H7 (cell line): ENCODE results near the gene VSIR. TPM values are rescaled to one million over a fixed set of nuclear protein-coding genes. Genes with fewer than 3 reads are reported as not detected.

Source experiments
- DNase-seq: peaks from one replicate; pipeline ENCODE4 v3.0.0; 2012
- H3K27me3 ChIP-seq: 2 replicates; pipeline ENCODE4 v1.6.0; 2011; ENCODE audit warnings: mild to moderate bottlenecking, low read length; ENCODE audit not compliant: control insufficient read depth, insufficient read depth
- H3K36me3 ChIP-seq: replicated peaks from 2 replicates; pipeline ENCODE4 v1.5.1; 2011; ENCODE audit warnings: low read length; ENCODE audit not compliant: control insufficient read depth, insufficient read depth
- H3K4me3 ChIP-seq: 2 replicates; pipeline ENCODE4 v1.5.1; 2011; ENCODE audit warnings: low read depth, mild to moderate bottlenecking, control low read depth, low read length, moderate library complexity; ENCODE audit not compliant: insufficient read depth
- total RNA-seq: library from RNA; depleted of rRNA; stranded (reverse); fragments of >200 nt; shearing (Covaris generic); gene quantifications from 2 replicates; pipeline ENCODE4 v1.2.3, GENCODE V29; 2014

The VSIR gene
- total RNA-seq, 1 experiment from 2014 or later, result 0.31 TPM

DNA sequence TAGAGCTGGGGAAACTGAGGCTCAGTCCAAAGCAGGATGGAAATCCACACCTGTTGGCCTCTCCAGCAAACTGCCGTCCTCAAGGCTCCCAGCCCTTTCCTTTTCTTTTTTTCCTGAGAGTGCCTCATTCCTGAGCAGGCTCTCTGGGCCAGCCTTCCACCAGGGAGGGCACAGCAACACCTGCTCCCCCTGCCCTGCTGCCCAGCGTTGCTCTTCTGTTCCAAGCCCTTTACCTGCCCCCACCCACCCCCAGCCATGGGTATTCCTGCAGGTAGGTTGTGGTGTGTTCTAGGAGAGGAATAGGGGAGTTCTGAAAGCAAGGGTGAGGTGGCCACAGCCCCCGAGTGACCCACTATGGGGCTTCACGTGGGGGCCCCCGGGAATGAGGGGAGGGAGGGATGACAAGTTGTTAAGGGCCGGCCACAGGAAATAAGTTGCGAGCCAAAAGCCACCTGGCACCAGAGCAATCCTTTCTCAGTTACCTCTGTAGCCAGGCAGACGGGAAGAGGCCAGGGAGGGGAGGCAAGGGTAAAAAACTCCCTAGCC lies 19.3 kb downstream of the VSIR start:
- no peaks in the 10 kb centered on the region for H3K36me3 ChIP-seq
- no peak overlapping the region for H3K4me3 ChIP-seq
- no peaks in the 10 kb centered on the region for H3K27me3 ChIP-seq
- no peak for DNase-seq

DNA sequence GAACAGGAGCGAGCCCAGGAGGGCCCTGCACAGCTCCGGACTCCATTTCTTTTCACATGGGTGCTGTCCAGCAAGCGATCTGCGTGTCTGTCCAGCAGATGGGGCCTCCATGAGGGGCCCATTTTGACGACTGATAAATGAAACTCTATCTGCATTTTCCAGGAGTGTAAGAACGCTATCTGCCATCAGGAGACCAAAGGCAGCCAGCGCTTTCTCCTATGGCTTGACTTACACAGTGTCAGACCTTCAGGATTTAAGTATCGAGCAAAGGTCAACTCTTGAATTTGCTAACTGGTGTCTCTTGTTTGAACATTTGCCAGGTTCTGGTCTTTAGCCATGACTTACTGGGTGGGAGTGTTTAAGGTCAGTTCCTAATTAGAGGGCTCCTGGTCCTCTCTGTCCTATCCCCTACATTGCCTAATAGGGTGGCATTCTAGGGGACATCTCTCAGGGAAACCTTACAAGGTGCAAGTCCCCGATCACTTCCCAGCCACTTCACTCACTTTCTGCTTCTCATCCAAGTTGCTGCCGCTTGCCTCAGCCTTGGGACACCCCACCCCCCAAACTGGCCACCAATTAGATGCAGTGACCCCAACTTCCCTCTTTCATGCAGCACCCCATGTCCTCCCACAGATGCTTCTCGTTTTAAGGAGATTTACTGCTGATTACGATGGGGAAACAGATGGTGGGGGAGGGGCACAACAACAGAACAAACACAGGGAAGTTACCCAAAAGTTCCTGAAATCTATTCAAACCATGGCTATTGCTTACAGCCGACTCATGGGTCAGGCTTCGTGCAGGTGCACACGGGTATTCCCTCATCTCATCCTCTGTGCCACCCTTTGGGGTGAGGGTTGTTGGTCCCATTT lies 20.0 kb downstream of the VSIR start:
- no peak for DNase-seq
- no peaks in the 10 kb centered on the region for H3K27me3 ChIP-seq
- H3K4me3 ChIP-seq, result no peak overlapping the region
- no peaks in the 10 kb centered on the region for H3K36me3 ChIP-seq

DNA sequence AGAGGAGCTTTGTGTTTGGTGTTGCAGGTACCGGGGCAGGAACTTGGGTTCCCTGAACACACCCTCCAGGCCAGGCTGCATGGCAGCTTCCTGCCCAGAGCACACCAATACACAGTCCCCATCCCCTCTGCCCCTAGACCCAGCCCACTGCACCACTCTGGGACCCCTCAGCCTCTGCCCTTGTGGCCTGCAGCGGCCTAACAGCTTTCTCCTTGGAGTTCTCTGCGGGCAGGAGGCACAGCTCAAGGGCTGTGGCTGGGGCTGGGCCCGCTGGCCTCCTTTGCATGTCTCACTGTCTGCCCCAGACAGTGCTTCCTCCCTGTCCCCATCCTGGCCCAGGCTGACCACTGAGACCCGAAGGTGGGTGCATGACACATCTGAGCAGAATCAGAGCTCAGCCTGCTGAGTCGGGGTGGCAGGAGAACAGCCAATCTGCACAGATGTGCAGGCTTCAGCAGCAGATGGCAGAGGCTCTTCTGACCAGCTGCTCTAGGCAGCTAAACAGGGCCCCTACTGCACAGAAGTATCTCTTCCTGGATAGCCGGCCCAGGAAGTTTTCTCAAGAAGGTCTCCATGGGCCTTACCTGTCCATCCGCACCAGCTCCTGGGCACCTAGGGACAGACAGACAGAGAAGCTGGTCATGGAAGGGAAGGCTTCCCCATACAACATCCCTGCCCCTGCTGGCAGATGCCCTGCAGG lies 20.8 kb downstream of the VSIR start:
- DNase-seq, result no peak
- Histone ChIP-seq H3K27me3 (no peaks in the 10 kb centered on the region), H3K36me3 (no peaks in the 10 kb centered on the region), H3K4me3 (no peak overlapping the region)

DNA sequence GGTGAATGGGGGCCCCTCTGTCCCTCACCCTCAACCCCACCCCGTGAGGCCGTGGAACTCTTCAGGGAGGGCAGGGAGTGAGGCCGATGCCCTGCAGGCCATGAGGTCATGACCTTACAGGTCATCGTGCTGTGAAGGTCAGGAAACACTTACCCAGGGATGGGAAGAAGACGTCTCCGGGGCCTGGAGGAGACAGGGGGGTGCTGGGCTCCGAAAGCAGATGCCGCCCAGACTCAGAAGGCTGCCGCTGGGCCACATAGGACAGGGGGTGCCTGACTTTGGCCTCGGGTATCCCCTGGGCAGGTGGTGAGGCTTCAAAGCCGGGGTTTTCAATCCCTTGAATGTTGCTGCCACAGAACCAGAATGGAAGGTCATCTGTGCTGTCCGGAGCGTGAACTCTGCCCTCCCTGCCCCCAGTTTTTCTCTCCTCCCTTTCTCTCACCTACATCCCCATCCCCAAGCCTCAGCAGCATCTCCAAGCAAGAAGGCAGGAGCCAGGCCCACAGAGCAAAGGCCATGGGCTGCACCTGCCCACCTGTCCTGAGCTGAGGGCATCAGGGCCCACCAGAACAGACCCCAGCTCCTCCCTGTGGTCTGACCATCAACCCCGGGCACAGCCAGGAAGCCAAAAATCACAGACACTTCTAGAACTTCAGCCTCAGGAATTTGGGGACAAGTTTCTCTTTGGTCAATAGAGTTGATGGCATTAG lies 21.6 kb downstream of the VSIR start:
- Histone ChIP-seq H3K4me3 (no peak overlapping the region), H3K27me3 (no peaks in the 10 kb centered on the region), H3K36me3 (no peaks in the 10 kb centered on the region)
- no peak for DNase-seq

DNA sequence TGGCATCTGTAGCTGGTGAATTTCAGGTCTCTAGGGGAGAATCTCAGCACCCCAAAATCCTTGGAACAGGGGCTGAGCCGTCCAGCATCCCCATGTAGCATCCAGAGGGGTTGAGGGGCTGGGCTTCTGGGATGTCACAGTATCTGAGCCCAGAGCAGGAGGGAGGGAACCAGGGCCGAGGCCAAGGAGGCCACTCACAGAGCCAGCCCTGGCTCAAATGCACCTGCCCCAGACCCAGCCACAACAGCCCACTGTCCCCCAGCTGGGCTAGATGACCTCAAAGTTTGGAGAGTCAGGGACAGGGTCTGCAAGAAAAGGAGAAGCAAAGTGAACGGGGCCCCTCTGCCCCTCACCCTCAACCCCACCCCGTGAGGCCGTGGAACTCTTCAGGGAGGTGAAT lies 22.3 kb downstream of the VSIR start:
- Histone ChIP-seq H3K4me3 (no peak overlapping the region), H3K27me3 (no peaks in the 10 kb centered on the region), H3K36me3 (no peaks in the 10 kb centered on the region)
- no peak for DNase-seq

DNA sequence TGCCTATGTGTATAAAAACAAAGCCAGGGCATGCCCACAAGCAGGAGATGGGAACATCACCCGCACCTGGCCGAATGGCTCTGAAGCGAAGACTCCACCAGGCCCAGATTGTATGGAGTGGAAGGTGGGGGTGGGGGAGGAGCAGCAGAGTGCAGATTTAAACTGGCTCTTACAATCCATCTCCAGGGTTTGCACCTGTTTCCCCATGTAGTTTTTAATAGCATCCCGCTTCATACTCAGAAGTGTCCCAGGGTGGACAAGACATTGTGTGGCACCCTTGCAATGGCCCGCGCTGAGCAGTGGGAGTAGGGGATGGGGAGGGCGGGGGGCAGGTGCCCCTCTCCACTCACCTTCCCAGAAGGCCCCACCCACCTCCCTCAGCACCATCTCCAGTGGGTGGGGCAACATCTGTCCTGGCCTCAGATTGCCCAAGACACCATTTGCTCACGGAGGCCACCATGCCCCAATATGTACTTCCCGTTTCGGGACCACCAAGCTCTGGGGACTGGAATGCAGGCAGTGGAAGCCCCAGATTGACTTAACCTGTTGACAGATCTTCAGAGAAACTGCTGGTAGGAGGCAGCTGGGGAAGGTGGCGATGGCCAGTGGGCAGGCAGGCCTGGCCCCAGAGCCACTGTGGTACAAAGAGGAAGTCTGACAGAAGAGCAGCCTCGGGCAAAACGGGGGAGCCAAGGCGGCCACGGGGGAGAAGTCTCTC lies 23.0 kb downstream of the VSIR start:
- Histone ChIP-seq H3K27me3 (no peaks in the 10 kb centered on the region), H3K4me3 (no peak overlapping the region), H3K36me3 (no peaks in the 10 kb centered on the region)
- DNase-seq, result peak; percentile 36

DNA sequence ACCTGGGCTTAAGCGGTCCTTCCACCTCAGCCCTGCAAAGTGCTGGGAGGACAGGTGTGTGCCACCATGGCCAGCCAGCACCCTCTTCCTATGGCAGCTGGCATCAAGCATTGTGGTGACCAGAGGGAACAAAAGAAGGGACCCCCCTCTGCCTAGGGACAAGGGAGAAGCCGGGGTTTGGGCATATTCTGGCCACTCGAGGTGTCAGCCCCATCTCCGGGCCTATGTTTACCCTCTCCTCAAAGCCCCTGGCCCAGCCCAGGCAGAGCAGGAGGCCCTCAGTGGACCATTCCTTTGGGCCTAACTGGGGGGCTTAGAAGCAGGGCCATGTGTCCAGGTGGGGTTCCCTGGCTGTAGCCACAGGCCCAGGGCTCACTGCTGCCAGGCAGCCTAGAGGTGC lies 23.9 kb downstream of the VSIR start:
- DNase-seq, result no peak
- H3K27me3 ChIP-seq, result no peaks in the 10 kb centered on the region
- no peaks in the 10 kb centered on the region for H3K36me3 ChIP-seq
- no peak overlapping the region for H3K4me3 ChIP-seq

DNA sequence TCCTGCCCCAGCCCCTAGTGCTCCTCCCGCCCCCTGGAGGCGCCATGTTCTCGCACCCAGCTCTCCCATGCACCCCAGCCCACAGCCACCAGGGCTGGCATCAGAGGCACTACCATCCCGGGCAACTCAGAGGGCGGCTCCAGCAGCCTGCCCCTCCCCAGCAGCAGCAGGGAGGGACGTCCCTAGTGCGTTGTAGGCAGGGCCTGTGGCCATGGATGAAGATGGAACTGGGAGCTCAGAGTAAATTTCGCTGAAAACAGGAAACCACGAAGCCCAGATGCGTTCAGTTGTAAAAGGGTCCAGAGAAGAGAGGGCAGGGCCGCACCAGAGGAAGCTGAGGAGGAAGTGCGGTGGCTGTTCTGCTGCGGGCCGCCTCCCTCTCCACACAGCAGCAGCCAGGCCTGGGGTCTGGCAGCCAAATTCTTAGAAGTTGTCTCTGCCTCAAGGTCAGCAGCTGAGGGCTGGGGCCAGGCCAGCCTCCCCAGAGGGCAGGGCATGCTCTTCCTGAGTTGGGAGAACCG lies 24.6 kb downstream of the VSIR start:
- DNase-seq, result peak; percentile 80
- Histone ChIP-seq H3K4me3 (no peak overlapping the region), H3K27me3 (no peaks in the 10 kb centered on the region), H3K36me3 (no peaks in the 10 kb centered on the region)

DNA sequence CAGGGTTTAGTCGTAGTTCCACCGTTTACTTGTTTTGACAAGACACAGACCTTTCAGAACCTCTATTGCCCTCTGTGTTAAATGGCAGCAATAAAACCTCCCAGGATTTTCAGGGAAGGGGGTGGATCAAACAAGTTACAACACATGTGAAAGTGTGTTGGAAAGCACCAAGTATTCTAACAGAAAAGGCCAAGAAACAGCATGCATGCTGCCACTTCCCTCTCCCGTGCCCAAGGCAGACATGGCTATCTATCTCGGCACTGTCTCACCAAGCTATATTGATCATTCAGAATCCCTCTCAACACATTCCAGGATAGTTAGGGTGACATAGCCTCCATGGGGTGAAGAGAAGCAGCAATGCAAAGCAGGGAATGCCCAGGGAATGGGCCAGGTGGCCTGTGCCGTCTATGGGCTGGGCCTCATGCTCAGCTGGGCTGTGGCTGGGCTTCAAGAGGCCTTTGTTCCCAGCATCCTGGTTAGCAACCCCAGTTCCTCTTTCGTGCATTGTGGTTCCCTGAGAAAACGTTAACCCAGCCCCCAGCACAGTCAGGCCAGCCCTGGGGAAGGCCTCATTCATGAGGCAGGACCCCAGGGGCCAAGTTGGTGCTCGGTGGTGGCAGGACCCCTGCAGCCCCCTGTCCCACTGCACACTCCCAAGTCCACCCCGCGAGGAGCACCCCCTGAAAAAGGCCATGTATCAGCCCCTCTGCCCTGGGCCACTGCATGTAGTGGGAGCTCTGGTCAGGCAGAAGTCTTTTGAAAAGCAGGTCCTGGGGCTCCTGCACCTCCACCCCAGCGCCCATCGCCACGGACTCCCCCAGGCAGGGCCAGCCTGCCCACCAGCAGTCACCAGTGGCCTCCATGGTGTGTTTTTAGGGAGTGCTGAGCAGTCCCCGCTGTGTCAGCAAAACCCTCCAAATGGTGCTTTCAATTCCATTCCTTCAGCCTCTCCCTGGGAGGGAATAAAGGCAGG lies 25.5 kb downstream of the VSIR start:
- H3K4me3 ChIP-seq, result no peak overlapping the region
- peak; percentile 68 for DNase-seq
- H3K36me3 ChIP-seq, result no peaks in the 10 kb centered on the region
- H3K27me3 ChIP-seq, result no peaks in the 10 kb centered on the region

DNA sequence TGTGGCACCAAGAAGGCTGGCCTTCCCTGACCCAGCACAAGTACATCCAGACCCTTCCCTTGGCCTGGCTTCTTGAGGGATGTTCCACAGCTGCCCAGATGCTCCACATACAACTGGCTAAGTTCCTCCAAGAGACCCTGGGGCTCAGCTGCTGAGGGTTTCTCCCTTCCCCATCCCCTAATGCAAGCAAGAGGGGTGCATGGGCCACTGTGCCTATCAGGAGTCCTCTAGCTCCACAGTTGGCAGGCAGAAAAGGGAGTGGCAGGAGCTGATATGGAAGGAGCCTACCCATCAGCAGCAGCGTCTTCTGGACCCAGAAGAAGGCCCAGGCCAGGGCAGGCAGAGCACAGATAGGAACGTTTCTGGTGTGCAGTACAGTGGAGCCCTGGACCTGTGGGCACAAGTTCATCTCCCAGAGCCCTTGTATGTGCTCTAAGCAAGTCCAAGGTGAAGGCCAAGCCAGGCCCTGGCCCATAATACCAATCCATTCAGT lies 26.2 kb downstream of the VSIR start:
- no peaks in the 10 kb centered on the region for H3K36me3 ChIP-seq
- H3K4me3 ChIP-seq, result no peak overlapping the region
- DNase-seq, result no peak
- no peaks in the 10 kb centered on the region for H3K27me3 ChIP-seq

DNA sequence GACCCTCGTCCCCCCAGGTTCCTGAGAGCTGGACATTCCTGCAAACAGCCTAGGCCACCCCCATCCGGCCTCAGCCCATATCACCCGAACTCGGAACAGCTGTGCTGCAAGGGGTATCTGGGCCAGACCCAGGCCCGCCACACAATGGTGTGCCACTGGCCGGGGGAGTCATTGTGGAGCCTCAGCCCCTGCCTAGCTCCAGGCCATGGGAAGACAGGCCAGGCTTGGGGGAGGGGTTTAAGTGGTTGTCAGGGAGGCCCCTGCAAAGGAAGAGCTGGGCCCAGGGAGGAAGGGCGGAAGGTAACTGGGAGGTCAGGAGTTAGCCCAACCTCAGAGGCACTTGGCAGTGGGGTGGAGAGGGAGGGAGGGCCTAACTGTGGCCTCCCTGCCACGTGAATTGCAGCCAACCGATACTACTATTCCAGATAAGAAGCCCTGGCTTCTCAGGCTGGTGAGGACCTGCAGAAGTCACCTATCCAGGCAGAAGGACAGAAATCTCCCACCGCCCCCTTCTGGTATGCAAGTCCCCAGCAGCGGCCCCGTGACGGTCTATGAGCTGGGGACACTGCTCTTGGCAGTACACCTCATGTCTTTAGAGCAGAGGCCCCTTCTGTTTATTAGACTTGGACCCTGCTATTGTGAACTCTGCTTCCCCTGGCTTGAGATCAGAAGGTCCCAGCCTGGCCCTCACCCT lies 26.8 kb downstream of the VSIR start:
- DNase-seq, result peak; percentile 80
- no peaks in the 10 kb centered on the region for H3K36me3 ChIP-seq
- H3K27me3 ChIP-seq, result no peaks in the 10 kb centered on the region
- H3K4me3 ChIP-seq, result no peak overlapping the region

DNA sequence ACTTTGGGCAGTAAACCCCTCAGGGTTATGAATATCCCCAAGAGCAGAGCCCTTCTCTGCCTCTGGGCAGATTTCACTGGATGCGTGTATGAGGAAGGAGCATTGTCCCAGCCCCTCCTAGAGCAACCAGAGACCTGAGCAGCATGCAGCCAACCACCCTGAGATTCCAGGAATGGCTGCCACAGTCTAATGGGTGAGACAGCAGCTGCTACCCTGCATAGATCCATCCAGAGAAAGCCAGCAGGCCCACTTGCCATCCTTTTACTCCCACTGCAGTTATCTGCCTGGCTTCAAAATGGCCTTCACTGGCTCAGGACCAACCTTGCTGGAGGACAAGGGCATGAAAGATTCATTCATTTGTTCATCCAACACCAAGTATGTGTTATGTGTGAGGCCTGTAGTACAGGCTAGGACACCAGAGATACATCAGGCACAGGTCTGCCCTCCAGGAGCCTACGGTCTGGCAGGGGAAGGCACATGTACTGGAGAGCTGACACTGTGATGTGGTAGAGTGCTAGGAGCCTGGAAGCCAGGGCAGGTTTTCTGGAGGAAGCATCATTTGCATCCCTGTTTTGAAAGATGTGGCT lies 27.6 kb downstream of the VSIR start:
- Histone ChIP-seq H3K27me3 (no peaks in the 10 kb centered on the region), H3K36me3 (no peaks in the 10 kb centered on the region), H3K4me3 (no peak overlapping the region)
- DNase-seq, result no peak
